HepG2 (cell line): Measurements from ENCODE around the gene IGFBP5.

Source experiments
- ELF3 ChIP-seq: IDR thresholded peaks from 2 replicates; pipeline ENCODE4 v1.6.1; 2016; ENCODE audit warnings: missing genetic modification reagents, missing compliant biosample characterization
- GFI1 ChIP-seq: sonication (generic); formaldehyde crosslinking; IDR thresholded peaks from 2 replicates; pipeline ENCODE4 v1.5.0; 2020; ENCODE audit warnings: missing genetic modification reagents, mild to moderate bottlenecking, borderline replicate concordance
- TEAD2 ChIP-seq: sonication (generic); formaldehyde crosslinking; IDR thresholded peaks from 2 replicates; pipeline ENCODE4 v1.9.0; 2021; ENCODE audit warnings: missing genetic modification reagents
- ZNF274 ChIP-seq: sonication (generic); formaldehyde crosslinking; IDR thresholded peaks from 2 replicates; pipeline ENCODE4 v1.5.1; 2020; ENCODE audit warnings: mild to moderate bottlenecking, missing genetic modification reagents
- ZNF317 ChIP-seq: sonication (generic); formaldehyde crosslinking; IDR thresholded peaks from 2 replicates; pipeline ENCODE4 v1.5.0; 2020; ENCODE audit warnings: mild to moderate bottlenecking, missing genetic modification reagents

GRCh38 chr2:216637472-216637871 lies 57.9 kb downstream of the IGFBP5 start:
- no peak for TF ChIP-seq GFI1 (CRISPR knock-in tag)
- no peak for TF ChIP-seq ZNF317 (CRISPR knock-in tag)
- no peak for TF ChIP-seq ZNF274 (CRISPR knock-in tag)
- TF ChIP-seq ELF3: no peak
- no peak for TF ChIP-seq TEAD2 (CRISPR knock-in tag)
